Lower lobe of right lung (tissue), 2 donors: ENCODE results near the gene DDX41. TPM values are rescaled to one million over a fixed set of nuclear protein-coding genes. Genes with fewer than 3 reads are reported as not detected.
"Not testable (repeated sequence)": the region's sequence is repeated elsewhere in the genome, so short reads cannot be mapped to it uniquely, and the experiment has no call there.

Experiments
- ATAC-seq, 2 donors: fragments of 200-7000 bp; cut with Tn5 transposase; one replicate each; pipeline ENCODE4 v1.9.1; 2020 to 2022; ENCODE audit warnings: mild to moderate bottlenecking in 2 of 2, moderate library complexity in 2 of 2
- DNase-seq: peaks from one replicate; pipeline ENCODE4 v3.0.0-alpha.2; 2020
- H3K27ac ChIP-seq: fragments of 200-600 bp; one replicate; pipeline ENCODE4 v1.8.0; 2022
- H3K27me3 ChIP-seq: fragments of 200-600 bp; one replicate; pipeline ENCODE4 v1.8.0; 2022; ENCODE audit warnings: low read depth
- H3K36me3 ChIP-seq: fragments of 200-600 bp; one replicate; pipeline ENCODE4 v1.8.0; 2022; ENCODE audit warnings: mild to moderate bottlenecking
- H3K4me1 ChIP-seq: fragments of 200-600 bp; one replicate; pipeline ENCODE4 v1.8.0; 2022
- H3K4me3 ChIP-seq: fragments of 200-600 bp; one replicate; pipeline ENCODE4 v1.8.0; 2022; ENCODE audit warnings: mild to moderate bottlenecking
- H3K9me3 ChIP-seq: fragments of 200-600 bp; one replicate; pipeline ENCODE4 v1.8.0; 2022
- intact Hi-C: fragments of 100-400 bp; cut with DNase I; formaldehyde crosslinking; loops from one replicate; pipeline ENCODE4 v1.11.0; 2022
- long read RNA-seq: library from polyadenylated mRNA; unstranded; transcript quantifications from one replicate; pipeline ENCODE4 v2.0.0, GENCODE V29; 2021
- total RNA-seq: library from RNA; stranded (reverse); fragmentation: NEBNext Ultra II Directional; extraction: Animal tissue kit (Norgen Biotek cat#: 25700); gene quantifications from one replicate; pipeline ENCODE4 v1.2.1, GENCODE V29; 2021
- TF ChIP-seq, protein P1 (sequence below): fragments of 200-600 bp; IDR thresholded peaks from one replicate; pipeline ENCODE4 v1.8.0; 2022; ENCODE audit warnings: antibody characterized with exemption, mild to moderate bottlenecking
- donor health status: DM: no; HTN: yes; CAD: no; lungs with severe emphysema.

Gene DDX41
- total RNA-seq, result 69.4 TPM
- long read RNA-seq, transcript DDX41-208 (17 exons, 2,607 nt), result major isoform, 19 of 37 reads
- long read RNA-seq, partial matches to known transcripts, result 11 of 37 reads
- long read RNA-seq, other reads (novel, unspliced or antisense), result 6 of 37 reads

DNA sequence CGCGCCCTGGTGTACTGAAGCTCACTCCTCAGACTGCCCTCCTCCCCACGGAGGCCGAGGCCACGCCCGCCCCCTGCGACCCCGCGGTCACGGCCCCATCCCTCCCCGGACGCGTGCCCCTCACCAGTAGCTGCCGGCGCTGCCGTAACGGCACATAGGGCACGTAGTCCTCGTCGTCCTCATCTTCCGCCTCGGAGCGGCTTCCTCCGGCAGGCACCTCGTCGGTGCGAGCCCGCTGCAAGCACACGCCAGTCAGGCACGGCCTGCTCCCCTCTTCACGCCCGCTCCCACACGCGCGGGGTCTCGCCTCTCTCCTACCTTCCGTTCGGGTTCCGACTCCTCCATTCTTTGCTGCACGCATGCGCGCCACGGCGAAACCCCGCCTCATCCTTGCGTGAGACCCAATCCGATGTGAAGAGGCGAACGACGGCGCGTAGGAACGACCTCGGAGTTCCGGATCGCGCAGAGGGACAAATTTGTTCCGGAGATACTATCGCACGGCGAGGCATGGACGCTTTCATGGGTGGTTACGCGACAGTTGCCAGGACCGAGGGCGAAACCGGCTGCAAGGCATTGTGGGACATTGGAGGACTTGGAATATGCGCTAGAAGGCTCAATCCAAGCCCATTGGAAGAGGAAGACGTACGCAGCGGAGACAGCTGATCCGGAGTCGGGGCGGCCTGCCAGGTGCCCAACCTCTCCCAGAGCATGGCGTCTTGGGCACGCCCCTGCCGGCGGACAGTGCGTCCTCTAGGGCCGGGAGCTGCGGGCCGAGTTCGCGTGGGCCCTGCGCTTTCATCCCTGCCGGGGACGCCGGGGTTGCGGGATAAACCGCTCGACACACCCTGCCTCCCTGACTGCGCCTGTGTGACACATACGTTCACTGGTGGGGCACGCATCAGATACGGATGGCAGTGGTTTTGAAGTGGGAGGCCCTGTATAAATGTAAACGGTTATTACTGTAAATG is at the start of gene DDX41:
TSS of gene DDX41 (minus strand) at position 361 of the 968 bp plus-strand sequence. CDS start at position 345, 16 bp downstream.
- H3K27ac ChIP-seq, result peak within 1 kb of the TSS; percentile 88
- H3K4me3 ChIP-seq, result peak within 1 kb of the TSS; percentile 93
- peaks cover 69% of the 10 kb centered on the region for H3K36me3 ChIP-seq

DNA sequence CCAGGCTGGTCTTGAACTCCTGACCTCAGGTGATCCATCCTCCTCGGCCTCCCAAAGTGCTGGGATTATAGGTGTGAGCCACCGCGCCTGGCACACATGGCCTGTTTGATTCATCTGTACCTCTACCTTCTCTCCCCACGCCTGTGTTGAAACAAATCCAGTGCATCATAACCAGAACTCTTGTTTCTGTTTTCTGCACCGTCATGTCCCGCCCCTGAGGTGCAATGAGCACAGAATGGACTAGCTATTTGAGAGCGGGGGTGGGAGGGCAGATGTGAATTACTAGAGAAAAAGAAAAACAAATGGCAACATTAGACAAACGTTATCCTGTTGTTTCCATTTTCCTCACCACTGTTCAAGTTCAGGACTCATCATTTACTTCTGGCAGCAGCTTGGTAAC is 48.3 kb upstream of the DDX41 start:
- TF ChIP-seq, protein P1, sequence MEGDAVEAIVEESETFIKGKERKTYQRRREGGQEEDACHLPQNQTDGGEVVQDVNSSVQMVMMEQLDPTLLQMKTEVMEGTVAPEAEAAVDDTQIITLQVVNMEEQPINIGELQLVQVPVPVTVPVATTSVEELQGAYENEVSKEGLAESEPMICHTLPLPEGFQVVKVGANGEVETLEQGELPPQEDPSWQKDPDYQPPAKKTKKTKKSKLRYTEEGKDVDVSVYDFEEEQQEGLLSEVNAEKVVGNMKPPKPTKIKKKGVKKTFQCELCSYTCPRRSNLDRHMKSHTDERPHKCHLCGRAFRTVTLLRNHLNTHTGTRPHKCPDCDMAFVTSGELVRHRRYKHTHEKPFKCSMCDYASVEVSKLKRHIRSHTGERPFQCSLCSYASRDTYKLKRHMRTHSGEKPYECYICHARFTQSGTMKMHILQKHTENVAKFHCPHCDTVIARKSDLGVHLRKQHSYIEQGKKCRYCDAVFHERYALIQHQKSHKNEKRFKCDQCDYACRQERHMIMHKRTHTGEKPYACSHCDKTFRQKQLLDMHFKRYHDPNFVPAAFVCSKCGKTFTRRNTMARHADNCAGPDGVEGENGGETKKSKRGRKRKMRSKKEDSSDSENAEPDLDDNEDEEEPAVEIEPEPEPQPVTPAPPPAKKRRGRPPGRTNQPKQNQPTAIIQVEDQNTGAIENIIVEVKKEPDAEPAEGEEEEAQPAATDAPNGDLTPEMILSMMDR, result no peak
- no peak for DNase-seq
- H3K27ac ChIP-seq, result no peak overlapping the region
- ATAC-seq, result no peak
- H3K9me3 ChIP-seq, result no peaks in the 10 kb centered on the region
- H3K4me3 ChIP-seq, result no peak overlapping the region
- no peaks in the 10 kb centered on the region for H3K36me3 ChIP-seq
- H3K4me1 ChIP-seq, result no peaks in the 10 kb centered on the region
- H3K27me3 ChIP-seq, result peaks cover 7% of the 10 kb centered on the region
- intact Hi-C loops, result no loop called here

More for the DNA sequence above, at the start of gene DDX41:
- H3K4me1 ChIP-seq, result peaks cover 11% of the 10 kb centered on the region
- peak; percentile 96 for ATAC-seq
- peak; percentile 98 for DNase-seq
- TF ChIP-seq, protein P1, result peak; percentile 9
- no peaks in the 10 kb centered on the region for H3K27me3 ChIP-seq
- no peaks in the 10 kb centered on the region for H3K9me3 ChIP-seq
- intact Hi-C loops, result no loop called here

DNA sequence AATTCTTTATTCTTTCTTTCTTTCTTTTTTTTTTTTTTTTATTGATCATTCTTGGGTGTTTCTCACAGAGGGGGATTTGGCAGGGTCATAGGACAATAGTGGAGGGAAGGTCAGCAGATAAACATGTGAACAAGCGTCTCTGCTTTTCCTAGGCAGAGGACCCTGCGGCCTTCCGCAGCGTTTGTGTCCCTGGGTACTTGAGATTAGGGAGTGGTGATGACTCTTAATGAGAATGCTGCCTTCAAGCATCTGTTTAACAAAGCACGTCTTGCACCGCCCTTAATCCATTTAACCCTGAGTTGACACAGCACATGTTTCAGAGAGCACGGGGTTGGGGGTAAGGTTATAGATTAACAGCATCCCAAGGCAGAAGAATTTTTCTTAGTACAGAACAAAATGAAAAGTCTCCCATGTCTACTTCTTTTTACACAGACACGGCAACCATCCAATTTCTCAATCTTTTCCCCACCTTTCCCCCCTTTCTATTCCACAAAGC is 42.7 kb upstream of the DDX41 start:
- H3K27ac ChIP-seq, H3K9me3 ChIP-seq, H3K4me1 ChIP-seq, DNase-seq, ATAC-seq, H3K36me3 ChIP-seq, H3K27me3 ChIP-seq, H3K4me3 ChIP-seq, intact Hi-C loops: not testable (repeated sequence)

DNA sequence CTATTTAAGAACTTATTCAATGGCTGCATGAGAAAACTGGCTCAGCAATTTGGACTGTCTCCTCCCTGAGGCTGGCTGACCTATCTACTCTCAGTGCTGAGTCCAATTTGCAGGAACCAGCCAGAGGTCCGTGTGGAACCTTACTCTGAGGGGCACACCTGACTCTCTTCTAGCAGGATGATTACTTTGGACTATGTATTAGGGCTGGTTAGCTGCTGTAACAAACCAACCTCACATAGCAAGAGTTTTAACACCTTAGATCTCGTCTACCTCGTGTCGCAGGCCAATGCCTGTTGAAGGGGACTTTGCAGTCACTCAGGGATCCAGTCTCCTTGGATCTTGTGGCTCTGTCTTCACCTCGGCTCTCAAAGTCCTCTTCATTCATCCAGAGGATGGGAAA is 41.0 kb upstream of the DDX41 start:
- no peak overlapping the region for H3K4me3 ChIP-seq
- ATAC-seq (no peak), DNase-seq (no peak)
- no peaks in the 10 kb centered on the region for H3K9me3 ChIP-seq
- peaks cover 15% of the 10 kb centered on the region for H3K4me1 ChIP-seq
- H3K27ac ChIP-seq, result no peak overlapping the region
- H3K36me3 ChIP-seq, result no peaks in the 10 kb centered on the region
- H3K27me3 ChIP-seq, result no peaks in the 10 kb centered on the region
- intact Hi-C loops, result no loop called here
- TF ChIP-seq, protein P1, result no peak

DNA sequence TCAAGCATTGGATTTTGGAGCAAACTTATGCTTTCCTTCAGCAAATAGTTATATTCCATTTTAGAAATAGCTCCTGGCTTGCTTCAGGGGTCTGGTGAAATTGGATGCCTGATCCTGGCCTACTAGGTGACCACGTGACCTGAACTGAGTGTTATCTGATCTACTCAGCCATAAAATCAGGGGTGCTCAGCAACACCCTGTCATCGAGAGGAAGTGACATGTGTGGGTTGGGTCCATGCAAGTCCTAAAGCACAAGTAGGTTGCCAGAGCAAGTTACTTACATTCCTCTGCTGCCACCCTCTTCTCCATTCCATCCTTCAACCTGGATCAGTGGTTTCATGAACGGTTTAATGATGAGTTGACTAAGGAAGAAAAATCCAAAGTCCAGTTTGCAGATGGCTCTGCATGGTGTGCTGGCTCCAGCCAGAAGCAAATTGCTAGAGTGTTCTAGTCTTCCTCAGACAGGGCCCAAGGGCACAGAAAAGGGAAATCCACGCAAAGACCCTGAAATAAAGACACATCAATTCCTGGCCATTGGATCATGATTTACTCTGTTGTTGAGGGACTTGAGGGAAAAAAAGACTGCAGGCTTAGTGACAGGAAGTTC is 40.4 kb upstream of the DDX41 start:
- Histone ChIP-seq H3K4me3 (no peak overlapping the region), H3K27me3 (no peaks in the 10 kb centered on the region), H3K4me1 (peaks cover 21% of the 10 kb centered on the region), H3K27ac (no peak overlapping the region), H3K9me3 (no peaks in the 10 kb centered on the region), H3K36me3 (peaks cover 3% of the 10 kb centered on the region)
- TF ChIP-seq, protein P1, result no peak
- intact Hi-C loops, result no loop called here
- DNase-seq (no peak), ATAC-seq (no peak)
